ENCODE measurements around the gene FOCAD. TPM values are rescaled to one million over a fixed set of nuclear protein-coding genes. Genes with fewer than 3 reads are reported as not detected.

Gene FOCAD, protein sequence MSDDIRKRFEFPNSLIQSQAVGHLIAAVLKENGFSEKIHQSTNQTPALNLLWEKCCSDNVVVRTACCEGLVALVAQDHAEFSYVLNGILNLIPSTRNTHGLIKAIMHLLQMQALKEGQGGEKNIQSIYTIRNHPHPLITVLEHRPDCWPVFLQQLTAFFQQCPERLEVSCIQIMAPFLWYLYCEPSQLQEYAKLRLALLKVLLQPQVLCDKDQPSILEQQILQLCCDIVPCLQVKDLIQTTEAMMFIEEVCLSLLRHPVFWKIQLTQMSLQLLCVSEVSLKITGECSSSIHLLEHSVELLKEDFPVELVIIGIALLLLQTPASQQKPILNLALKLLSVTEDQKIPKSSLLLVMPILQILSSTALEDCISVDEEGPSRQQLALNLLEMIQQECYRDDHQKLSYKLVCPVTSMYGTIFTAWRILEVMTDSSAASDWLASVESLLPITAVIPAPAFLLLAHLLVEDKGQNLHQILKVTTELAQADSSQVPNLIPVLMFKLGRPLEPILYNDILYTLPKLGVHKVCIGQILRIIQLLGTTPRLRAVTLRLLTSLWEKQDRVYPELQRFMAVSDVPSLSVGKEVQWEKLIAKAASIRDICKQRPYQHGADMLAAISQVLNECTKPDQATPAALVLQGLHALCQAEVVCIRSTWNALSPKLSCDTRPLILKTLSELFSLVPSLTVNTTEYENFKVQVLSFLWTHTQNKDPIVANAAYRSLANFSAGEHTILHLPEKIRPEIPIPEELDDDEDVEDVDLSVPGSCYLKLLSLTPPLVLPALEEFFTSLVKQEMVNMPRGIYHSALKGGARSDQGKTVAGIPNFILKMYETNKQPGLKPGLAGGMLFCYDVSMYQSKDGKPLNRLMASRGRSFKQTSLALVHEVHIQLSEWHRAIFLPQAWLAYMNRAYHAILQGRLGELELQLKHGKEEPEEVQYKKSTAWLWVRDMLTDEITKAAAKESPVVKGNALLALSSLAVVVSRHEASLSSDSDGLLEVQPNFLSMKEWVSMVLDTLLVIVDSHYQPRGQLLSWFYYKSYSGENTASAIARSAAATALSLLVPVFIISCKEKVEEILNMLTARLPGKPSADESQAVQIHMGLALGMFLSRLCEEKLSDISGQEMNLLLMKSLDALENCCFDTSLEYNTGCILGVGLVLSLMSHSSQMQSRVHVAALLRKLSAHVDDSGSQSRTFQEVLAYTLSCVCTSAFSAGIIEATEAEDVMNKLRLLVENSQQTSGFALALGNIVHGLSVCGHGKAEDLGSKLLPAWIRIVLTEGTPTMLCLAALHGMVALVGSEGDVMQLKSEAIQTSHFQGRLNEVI (N-terminal part only)
- total RNA-seq: 100 to 1,000 TPM in 1 of 5 donors, 10 to 100 TPM in 3, 1 to 10 TPM in 1; 9.3 to 212 (median 57.5) TPM
- polyA plus RNA-seq: 1 to 10 TPM; 5.6 to 7.9 (median 5.8) TPM
- long read RNA-seq, donor 1, partial matches to known transcripts: 5 of 6 reads
- long read RNA-seq, donor 1, other reads (novel, unspliced or antisense): 0 of 6 reads
- long read RNA-seq, donor 2, partial matches to known transcripts: 9 of 9 reads
- long read RNA-seq, donor 2, other reads (novel, unspliced or antisense): 0 of 9 reads
- long read RNA-seq, donor 3, partial matches to known transcripts: 6 of 6 reads
- long read RNA-seq, donor 3, other reads (novel, unspliced or antisense): 0 of 6 reads
- long read RNA-seq, donor 4: 0 reads
- long read RNA-seq, donor 5: 0 reads
- long read RNA-seq, donor 6, partial matches to known transcripts: 17 of 17 reads
- long read RNA-seq, donor 6, other reads (novel, unspliced or antisense): 0 of 17 reads
- long read RNA-seq, donor 7, partial matches to known transcripts: 0 of 1 reads
- long read RNA-seq, donor 7, other reads (novel, unspliced or antisense): 0 of 1 reads
- long read RNA-seq, donor 8, partial matches to known transcripts: 9 of 11 reads
- long read RNA-seq, donor 8, other reads (novel, unspliced or antisense): 0 of 11 reads
- long read RNA-seq, donor 9, partial matches to known transcripts: 20 of 23 reads
- long read RNA-seq, donor 9, other reads (novel, unspliced or antisense): 0 of 23 reads
- long read RNA-seq, donor 10, partial matches to known transcripts: 9 of 9 reads
- long read RNA-seq, donor 10, other reads (novel, unspliced or antisense): 0 of 9 reads

DNA sequence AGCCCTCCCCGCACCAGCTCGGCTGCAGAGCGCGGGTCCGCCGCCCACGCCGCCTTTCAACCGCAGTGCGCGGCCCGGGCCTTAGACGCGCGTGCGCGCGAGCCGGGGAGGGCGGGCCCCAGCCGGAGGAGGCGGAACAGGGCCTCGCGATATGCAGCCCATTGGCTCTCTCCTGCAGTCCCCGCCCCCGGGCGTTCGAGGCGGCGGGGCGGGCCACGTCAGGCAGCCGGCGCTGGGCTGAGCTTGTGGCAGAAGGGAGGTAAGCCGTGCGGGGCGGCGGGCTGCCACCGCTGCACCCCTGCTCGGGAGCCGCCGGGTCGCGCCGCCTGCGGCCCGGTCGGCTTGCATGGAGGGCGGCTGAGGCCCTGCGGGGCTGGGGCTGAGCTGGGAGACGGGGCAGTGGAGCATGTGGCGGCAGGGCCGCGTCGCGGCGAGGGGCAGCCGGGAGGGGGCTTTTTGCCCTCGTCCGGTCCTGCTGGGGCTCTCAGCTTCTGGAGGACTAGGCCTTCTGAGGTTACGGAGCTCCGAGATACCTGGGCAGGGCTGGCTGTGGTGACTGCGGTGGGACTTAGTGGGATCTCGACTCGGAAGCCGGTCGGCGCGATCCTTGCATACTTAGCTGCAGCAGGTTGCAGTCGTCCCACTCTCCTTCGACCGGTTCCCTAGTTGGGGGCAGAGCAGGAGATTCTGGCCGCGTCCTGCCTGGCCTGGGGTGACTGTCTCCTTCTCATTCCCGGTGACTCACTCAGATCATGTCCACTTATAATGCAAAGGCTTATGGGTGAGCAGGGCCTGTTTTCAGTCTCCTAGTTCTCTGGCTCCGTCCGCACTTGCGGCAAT is at the start of gene FOCAD:
Gene FOCAD (plus strand): TSS at position 225 of the 840 bp plus-strand sequence. CDS start 31,095 bp downstream, outside the sequence.
- H3K4me3 ChIP-seq: peak within 1 kb of the TSS; percentile 77 to 96 (median 83)
- H3K27ac ChIP-seq: peak within 1 kb of the TSS; percentile 90 to 97 (median 96)
- TF ChIP-seq, protein P1, sequence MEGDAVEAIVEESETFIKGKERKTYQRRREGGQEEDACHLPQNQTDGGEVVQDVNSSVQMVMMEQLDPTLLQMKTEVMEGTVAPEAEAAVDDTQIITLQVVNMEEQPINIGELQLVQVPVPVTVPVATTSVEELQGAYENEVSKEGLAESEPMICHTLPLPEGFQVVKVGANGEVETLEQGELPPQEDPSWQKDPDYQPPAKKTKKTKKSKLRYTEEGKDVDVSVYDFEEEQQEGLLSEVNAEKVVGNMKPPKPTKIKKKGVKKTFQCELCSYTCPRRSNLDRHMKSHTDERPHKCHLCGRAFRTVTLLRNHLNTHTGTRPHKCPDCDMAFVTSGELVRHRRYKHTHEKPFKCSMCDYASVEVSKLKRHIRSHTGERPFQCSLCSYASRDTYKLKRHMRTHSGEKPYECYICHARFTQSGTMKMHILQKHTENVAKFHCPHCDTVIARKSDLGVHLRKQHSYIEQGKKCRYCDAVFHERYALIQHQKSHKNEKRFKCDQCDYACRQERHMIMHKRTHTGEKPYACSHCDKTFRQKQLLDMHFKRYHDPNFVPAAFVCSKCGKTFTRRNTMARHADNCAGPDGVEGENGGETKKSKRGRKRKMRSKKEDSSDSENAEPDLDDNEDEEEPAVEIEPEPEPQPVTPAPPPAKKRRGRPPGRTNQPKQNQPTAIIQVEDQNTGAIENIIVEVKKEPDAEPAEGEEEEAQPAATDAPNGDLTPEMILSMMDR (IDR thresholded peaks at IDR 0.05): no peak
- TF ChIP-seq POLR2AphosphoS5 (IDR thresholded peaks at IDR 0.05): peak; percentile 93 to 97 (median 94)
- no peak for TF ChIP-seq EP300 (IDR thresholded peaks at IDR 0.05)
- TF ChIP-seq POLR2A (IDR thresholded peaks at IDR 0.05): peak in 1 of 4 donors; percentile 70
- intact Hi-C loops (cut with DNase I; ENCODE audit: low total_unique reads): no loop called here
- H3K36me3 ChIP-seq: no peaks in the 10 kb centered on the region
- DNase-seq: peak; percentile 98
- H3K27me3 ChIP-seq: no peaks in the 10 kb centered on the region
- H3K9me3 ChIP-seq: no peaks in the 10 kb centered on the region
- 0 to 1% (median 0%) methylated on average over 23 to 78 of the region's 78 CpGs for WGBS, 5 donors
- H3K4me1 ChIP-seq: peaks cover 11 to 30% (median 23%) of the 10 kb centered on the region in 4 donors

DNA sequence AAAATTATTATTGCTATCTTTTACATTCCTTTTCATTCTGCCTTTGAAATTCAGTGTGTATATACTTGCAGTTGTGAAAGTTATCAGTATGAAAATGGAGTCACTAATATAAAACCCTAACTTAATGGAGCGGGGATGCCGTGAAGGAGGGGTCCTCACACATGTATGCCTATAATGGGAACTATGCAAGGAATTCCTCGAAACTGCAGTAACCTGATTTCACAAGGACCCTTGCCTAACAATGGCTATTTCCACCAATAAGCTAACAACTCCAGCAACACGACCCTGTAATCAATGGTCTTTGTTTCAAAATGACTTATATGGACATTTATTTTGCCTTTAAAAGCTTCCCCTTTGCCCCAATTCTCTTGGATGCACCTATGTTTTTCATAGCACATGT is 49.2 kb upstream of the FOCAD start:
- Histone ChIP-seq H3K27me3 (no peaks in the 10 kb centered on the region), H3K9me3 (no peaks in the 10 kb centered on the region), H3K4me3 (no peak overlapping the region), H3K27ac (no peak overlapping the region), H3K4me1 (no peaks in the 10 kb centered on the region), H3K36me3 (no peaks in the 10 kb centered on the region)
- DNase-seq: no peak
- TF ChIP-seq POLR2A (IDR thresholded peaks at IDR 0.05): no peak
- TF ChIP-seq EP300 (IDR thresholded peaks at IDR 0.05): no peak
- TF ChIP-seq, protein P1 (IDR thresholded peaks at IDR 0.05): no peak
- WGBS, 5 donors: 73 to 78% (median 76%) methylated on average over 4 of the region's 4 CpGs
- intact Hi-C loops (cut with DNase I; ENCODE audit: low total_unique reads): no loop called here

DNA sequence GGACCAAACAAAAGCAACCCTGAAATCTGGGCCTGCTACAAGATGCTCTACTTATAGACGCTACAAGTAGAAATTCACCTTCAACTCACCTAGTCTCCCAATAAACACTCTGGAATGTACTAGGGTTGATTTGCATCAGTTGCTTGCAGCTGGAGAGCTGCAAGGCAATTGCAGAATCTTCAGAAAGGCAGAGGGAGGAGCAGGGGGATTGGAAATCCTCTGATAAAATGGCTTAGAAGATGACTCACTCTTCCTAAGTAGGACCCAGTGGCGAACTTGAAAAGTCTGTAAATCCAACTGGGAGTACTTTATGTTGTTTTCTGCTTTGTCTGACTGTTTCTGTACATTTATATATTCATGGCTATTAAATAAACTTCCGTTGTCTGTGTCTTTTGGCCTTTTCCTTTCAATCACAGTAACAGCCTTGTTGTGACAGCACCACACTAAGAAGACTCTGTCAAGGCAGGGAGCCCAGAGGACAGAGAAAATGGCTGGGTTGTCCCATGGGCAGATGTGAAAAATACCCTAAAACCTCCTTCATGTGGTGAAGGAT is 47.1 kb upstream of the FOCAD start:
- intact Hi-C loops (cut with DNase I; ENCODE audit: low total_unique reads): no loop called here
- Histone ChIP-seq H3K4me1 (no peaks in the 10 kb centered on the region), H3K27me3 (no peaks in the 10 kb centered on the region), H3K4me3 (no peak overlapping the region), H3K27ac (no peak overlapping the region), H3K36me3 (no peaks in the 10 kb centered on the region), H3K9me3 (no peaks in the 10 kb centered on the region)
- WGBS, 5 donors: 77 to 86% (median 83%) methylated on average over 3 of the region's 3 CpGs
- TF ChIP-seq EP300 (IDR thresholded peaks at IDR 0.05) (no peak), POLR2A (IDR thresholded peaks at IDR 0.05) (no peak), POLR2AphosphoS5 (IDR thresholded peaks at IDR 0.05) (no peak)
- TF ChIP-seq, protein P1 (IDR thresholded peaks at IDR 0.05): no peak
- DNase-seq: no peak

All from stomach (tissue), 19 donors.